ENCODE measurements around the gene APH1B.

The APH1B gene

DNA sequence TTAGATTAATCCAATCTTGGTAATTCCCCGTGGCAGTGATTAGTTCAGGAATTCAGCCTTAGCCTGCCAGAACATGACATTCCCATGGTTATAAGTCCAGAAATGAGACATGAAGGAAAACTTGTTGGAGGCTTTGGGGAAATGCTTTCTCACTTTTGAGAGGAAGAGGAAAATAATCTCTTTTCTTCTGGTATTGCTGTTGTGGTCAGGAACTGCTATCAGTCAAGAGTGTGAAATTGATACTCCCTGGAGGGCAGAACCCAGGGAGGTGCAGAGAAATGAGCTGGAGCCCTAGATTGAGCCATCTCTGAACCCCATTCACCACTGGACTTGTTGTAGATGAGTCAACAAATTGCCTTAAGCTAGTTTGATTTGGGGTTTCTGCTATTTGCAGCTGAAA is 38.6 kb upstream of the APH1B start:
- Histone ChIP-seq H3K27ac (peak overlapping the region; percentile 62), H3K4me3 (ENCODE audit: low read depth, low read length) (no peak overlapping the region), H3K27me3 (replicated peaks) (no peaks in the 10 kb centered on the region), H3K36me3 (replicated peaks) (no peaks in the 10 kb centered on the region)
- DNase-seq, result peak; percentile 82
- TF ChIP-seq, protein P1, sequence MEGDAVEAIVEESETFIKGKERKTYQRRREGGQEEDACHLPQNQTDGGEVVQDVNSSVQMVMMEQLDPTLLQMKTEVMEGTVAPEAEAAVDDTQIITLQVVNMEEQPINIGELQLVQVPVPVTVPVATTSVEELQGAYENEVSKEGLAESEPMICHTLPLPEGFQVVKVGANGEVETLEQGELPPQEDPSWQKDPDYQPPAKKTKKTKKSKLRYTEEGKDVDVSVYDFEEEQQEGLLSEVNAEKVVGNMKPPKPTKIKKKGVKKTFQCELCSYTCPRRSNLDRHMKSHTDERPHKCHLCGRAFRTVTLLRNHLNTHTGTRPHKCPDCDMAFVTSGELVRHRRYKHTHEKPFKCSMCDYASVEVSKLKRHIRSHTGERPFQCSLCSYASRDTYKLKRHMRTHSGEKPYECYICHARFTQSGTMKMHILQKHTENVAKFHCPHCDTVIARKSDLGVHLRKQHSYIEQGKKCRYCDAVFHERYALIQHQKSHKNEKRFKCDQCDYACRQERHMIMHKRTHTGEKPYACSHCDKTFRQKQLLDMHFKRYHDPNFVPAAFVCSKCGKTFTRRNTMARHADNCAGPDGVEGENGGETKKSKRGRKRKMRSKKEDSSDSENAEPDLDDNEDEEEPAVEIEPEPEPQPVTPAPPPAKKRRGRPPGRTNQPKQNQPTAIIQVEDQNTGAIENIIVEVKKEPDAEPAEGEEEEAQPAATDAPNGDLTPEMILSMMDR (IDR thresholded peaks at IDR 0.05; ENCODE audit: low read depth, low read length, missing control alignments), result no peak
- in situ Hi-C loops (cut with HindIII; ENCODE audit: low pct_ligation_motif_present, low sequenced_read_pairs), result no loop called here

DNA sequence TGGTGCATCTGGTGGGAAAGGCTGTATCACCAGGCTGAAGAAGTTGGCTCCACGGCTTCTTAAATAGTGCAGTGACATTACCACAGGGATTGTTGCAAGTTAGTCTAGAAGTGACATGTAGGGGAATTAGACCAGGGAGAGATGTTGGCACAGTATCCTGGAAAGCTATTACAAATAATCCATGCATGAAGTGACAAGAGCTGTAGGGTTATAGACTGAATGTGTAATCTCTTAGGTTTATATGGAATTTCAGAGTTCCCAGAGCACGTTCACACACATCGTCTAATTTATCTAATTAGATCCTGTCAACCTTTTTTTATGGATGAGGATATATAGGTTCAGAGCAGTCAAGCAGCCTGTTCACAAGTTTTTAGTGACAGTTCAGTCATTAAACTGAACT is 37.3 kb upstream of the APH1B start:
- H3K36me3 ChIP-seq (replicated peaks), result no peaks in the 10 kb centered on the region

DNA sequence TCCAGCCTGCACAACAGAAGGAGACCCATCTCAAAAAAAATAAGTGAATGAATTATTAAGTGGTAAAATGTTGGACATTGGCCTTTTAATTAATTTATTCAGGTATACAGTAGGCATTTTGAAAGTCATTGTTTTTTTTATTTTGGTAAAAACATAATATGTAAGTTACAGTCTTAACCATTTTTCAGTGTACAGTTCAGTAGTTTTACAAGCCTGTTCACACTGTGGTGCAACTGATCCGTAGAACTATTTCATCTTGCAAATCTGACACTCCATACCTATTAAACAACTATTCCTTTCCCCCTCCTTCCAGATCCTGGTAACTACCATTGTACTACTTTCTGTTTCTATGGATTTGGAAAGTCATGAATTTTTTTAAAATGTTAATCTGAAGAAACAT is 36.1 kb upstream of the APH1B start:
- DNase-seq, result no peak
- in situ Hi-C loops (cut with HindIII; ENCODE audit: low pct_ligation_motif_present, low sequenced_read_pairs), result no loop called here
- Histone ChIP-seq H3K4me3 (ENCODE audit: low read depth, low read length) (no peak overlapping the region), H3K36me3 (replicated peaks) (no peaks in the 10 kb centered on the region), H3K27ac (no peak overlapping the region), H3K27me3 (replicated peaks) (no peaks in the 10 kb centered on the region)
- TF ChIP-seq, protein P1 (IDR thresholded peaks at IDR 0.05; ENCODE audit: low read depth, low read length, missing control alignments), result no peak

More for the DNA sequence above, 37.3 kb upstream of the APH1B start:
- Histone ChIP-seq H3K4me3 (ENCODE audit: low read depth, low read length) (no peak overlapping the region), H3K27ac (no peak overlapping the region), H3K27me3 (replicated peaks) (no peaks in the 10 kb centered on the region)
- in situ Hi-C loops (cut with HindIII; ENCODE audit: low pct_ligation_motif_present, low sequenced_read_pairs), result no loop called here
- DNase-seq, result no peak
- TF ChIP-seq, protein P1 (IDR thresholded peaks at IDR 0.05; ENCODE audit: low read depth, low read length, missing control alignments), result no peak

DNA sequence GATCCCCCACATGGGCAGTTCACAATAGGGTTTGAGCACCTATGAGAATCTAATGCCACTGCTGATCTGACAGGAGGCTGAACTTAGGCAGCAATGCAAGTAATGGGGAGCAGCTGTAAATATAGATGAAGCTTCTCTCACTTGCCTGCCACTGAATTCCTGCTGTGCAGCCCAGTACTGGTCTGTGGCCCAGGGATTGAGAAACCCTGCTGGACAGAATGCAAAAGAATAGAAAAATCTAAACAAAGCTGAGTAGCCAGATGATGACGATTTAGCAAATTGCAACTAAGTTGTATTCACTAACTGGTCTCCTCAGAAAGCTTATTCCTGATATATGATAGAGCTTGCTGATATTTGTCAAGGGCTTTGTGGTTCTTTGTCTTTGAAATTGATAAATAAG is 34.3 kb upstream of the APH1B start:
- no peaks in the 10 kb centered on the region for H3K27me3 ChIP-seq (replicated peaks)
- no peak for DNase-seq
- TF ChIP-seq, protein P1 (IDR thresholded peaks at IDR 0.05; ENCODE audit: low read depth, low read length, missing control alignments), result no peak
- H3K27ac ChIP-seq, result no peak overlapping the region
- no peaks in the 10 kb centered on the region for H3K36me3 ChIP-seq (replicated peaks)
- in situ Hi-C loops (cut with HindIII; ENCODE audit: low pct_ligation_motif_present, low sequenced_read_pairs), result no loop called here
- no peak overlapping the region for H3K4me3 ChIP-seq (ENCODE audit: low read depth, low read length)

DNA sequence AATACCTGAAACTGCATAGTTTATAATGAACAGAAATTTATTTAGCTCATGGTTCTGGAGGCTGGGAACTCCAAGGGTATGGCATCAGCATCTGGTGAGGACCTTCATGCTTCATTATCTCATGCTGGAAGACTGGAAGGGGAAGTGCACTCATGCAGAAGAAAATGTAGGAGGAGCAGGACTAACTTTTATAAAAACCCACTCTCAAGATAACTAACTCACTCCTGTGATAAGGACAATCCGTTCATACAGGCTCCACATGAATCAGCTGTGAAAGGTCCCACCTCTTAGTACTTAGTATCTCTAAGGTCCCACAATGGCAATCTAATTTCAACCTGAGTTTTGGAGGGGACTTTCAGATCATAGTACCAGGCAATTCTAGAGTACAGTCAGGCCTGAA is 33.6 kb upstream of the APH1B start:
- TF ChIP-seq, protein P1 (IDR thresholded peaks at IDR 0.05; ENCODE audit: low read depth, low read length, missing control alignments), result no peak
- Histone ChIP-seq H3K27ac (peak overlapping the region; percentile 17), H3K4me3 (ENCODE audit: low read depth, low read length) (no peak overlapping the region), H3K36me3 (replicated peaks) (no peaks in the 10 kb centered on the region), H3K27me3 (replicated peaks) (no peaks in the 10 kb centered on the region)
- DNase-seq, result no peak
- in situ Hi-C loops (cut with HindIII; ENCODE audit: low pct_ligation_motif_present, low sequenced_read_pairs), result no loop called here

DNA sequence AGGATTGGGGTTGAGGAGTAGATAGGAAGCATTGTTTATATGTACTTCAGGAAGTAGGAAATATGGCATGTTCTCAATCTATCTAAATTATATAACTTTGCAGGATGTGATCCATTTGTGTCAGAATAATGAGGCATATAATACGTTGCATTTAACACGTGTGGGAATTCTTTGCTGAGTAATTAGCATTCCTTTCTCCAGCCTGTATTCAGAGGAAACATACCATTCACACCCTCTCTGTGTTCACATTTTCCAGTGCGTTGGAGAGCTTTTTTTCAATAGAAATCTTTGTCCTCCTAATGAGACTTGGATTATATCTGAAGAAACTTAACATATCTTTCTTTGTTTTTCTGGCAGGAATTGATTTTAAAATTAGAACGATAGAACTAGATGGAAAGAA is 33.0 kb upstream of the APH1B start:
- Histone ChIP-seq H3K4me3 (ENCODE audit: low read depth, low read length) (no peak overlapping the region), H3K27me3 (replicated peaks) (no peaks in the 10 kb centered on the region), H3K36me3 (replicated peaks) (no peaks in the 10 kb centered on the region), H3K27ac (peak overlapping the region; percentile 17)
- in situ Hi-C loops (cut with HindIII; ENCODE audit: low pct_ligation_motif_present, low sequenced_read_pairs), result no loop called here
- TF ChIP-seq, protein P1 (IDR thresholded peaks at IDR 0.05; ENCODE audit: low read depth, low read length, missing control alignments), result no peak
- DNase-seq, result no peak

All from brain microvascular endothelial cell (primary cell).